Measurements from ENCODE around the gene BCO1.

BCO1 gene

DNA sequence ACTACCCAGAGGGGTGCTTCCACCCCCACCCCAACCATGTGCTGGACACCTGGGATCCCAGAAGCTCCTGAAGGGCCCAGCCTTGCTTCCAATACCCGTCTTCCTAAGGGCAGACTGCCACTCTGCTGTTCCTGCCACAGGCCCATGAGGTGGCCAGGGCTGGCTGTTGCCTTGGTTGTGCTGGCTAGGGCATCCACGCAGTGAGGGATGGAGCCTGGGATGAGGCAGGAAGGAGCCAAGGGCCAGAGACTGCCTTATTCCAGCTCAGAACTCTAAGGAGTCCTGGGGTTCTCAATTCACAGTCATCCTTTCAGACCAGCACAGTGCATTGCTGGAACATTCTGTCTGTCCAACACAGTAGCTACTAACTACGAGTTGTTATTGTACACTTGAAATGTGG, 37.8 kb downstream of the BCO1 start:
- Histone ChIP-seq H3K36me3 (ENCODE audit: insufficient read depth, insufficient read length, low read length) (no peaks in the 10 kb centered on the region), H3K9ac (ENCODE audit: insufficient read length, low read depth) (no peak overlapping the region), H3K4me1 (ENCODE audit: insufficient read depth, insufficient read length) (no peaks in the 10 kb centered on the region), H3K27me3 (ENCODE audit: insufficient read depth, insufficient read length) (no peaks in the 10 kb centered on the region), H3K9me3 (ENCODE audit: insufficient read depth, low read length) (no peaks in the 10 kb centered on the region), H3K4me3 (ENCODE audit: insufficient read length, low read depth) (no peak overlapping the region)
- DNase-seq (ENCODE audit: low read depth, low spot score): no peak
- no peak for TF ChIP-seq ZNF274 (IDR thresholded peaks at IDR 0.05; ENCODE audit: low read depth, low read length)
- no peak for TF ChIP-seq YY1 (IDR thresholded peaks at IDR 0.05; ENCODE audit: insufficient read depth, insufficient read length)
- no peak for TF ChIP-seq SUZ12 (IDR thresholded peaks at IDR 0.05; ENCODE audit: extremely low read depth, insufficient read depth, insufficient read length)

DNA sequence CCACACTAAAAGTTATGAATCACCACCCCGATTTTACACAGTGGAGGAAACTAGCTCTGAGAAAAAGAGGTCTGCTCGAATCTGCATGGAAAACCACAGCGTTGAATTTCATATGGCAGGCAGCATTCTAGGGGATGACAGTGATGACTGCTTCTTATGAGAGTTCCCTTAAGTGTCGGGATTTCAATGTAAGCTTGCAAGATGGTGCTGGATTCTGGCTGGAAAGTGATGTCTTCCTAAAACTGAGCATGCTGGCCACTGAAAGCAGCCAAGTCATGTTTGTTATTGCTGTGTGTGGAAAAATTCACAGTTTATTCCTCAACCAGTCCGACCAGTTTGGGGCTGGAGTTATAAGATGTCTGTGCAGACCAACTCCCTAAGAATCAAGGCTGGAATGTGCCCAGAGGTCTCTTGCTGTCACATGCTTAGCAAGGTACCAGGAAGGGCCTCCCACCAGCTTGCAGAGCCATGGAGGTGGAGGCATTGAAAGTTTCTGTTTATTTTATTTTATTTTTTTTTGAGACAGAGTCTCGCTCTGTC, 39.1 kb downstream of the BCO1 start:
- H3K9me3 ChIP-seq (ENCODE audit: insufficient read depth, low read length): no peaks in the 10 kb centered on the region
- H3K4me1 ChIP-seq (ENCODE audit: insufficient read depth, insufficient read length): no peaks in the 10 kb centered on the region
- no peaks in the 10 kb centered on the region for H3K36me3 ChIP-seq (ENCODE audit: insufficient read depth, insufficient read length, low read length)
- H3K27me3 ChIP-seq (ENCODE audit: insufficient read depth, insufficient read length): no peaks in the 10 kb centered on the region
- no peak for TF ChIP-seq ZNF274 (IDR thresholded peaks at IDR 0.05; ENCODE audit: low read depth, low read length)
- no peak for TF ChIP-seq YY1 (IDR thresholded peaks at IDR 0.05; ENCODE audit: insufficient read depth, insufficient read length)
- no peak for TF ChIP-seq SUZ12 (IDR thresholded peaks at IDR 0.05; ENCODE audit: extremely low read depth, insufficient read depth, insufficient read length)
- no peak overlapping the region for H3K9ac ChIP-seq (ENCODE audit: insufficient read length, low read depth)
- DNase-seq (ENCODE audit: low read depth, low spot score): no peak
- H3K4me3 ChIP-seq (ENCODE audit: insufficient read length, low read depth): no peak overlapping the region

DNA sequence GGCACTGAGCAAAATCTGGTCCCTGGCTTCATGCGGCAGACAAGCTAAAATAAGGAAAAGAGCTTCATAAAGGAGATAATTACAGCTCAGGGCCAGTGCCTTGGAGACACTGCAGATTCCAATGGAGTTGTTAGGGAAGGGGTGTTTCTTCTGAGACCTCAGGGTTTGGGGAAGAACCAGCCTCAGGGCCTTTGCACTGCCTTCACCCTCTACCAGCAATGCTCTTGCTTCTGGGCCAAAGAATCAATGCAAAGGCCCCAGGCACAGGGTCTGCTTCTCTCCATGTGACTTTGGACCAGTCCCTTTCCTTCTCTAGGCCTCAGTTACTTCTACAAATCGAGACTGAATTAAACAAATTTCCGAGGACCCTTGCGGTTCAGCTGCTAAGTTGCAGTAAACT, 40.0 kb downstream of the BCO1 start:
- Histone ChIP-seq H3K4me3 (ENCODE audit: insufficient read length, low read depth) (no peak overlapping the region), H3K36me3 (ENCODE audit: insufficient read depth, insufficient read length, low read length) (no peaks in the 10 kb centered on the region), H3K9ac (ENCODE audit: insufficient read length, low read depth) (no peak overlapping the region), H3K27me3 (ENCODE audit: insufficient read depth, insufficient read length) (no peaks in the 10 kb centered on the region), H3K4me1 (ENCODE audit: insufficient read depth, insufficient read length) (no peaks in the 10 kb centered on the region), H3K9me3 (ENCODE audit: insufficient read depth, low read length) (no peaks in the 10 kb centered on the region)
- TF ChIP-seq SUZ12 (IDR thresholded peaks at IDR 0.05; ENCODE audit: extremely low read depth, insufficient read depth, insufficient read length) (no peak), ZNF274 (IDR thresholded peaks at IDR 0.05; ENCODE audit: low read depth, low read length) (no peak), YY1 (IDR thresholded peaks at IDR 0.05; ENCODE audit: insufficient read depth, insufficient read length) (no peak)
- no peak for DNase-seq (ENCODE audit: low read depth, low spot score)

DNA sequence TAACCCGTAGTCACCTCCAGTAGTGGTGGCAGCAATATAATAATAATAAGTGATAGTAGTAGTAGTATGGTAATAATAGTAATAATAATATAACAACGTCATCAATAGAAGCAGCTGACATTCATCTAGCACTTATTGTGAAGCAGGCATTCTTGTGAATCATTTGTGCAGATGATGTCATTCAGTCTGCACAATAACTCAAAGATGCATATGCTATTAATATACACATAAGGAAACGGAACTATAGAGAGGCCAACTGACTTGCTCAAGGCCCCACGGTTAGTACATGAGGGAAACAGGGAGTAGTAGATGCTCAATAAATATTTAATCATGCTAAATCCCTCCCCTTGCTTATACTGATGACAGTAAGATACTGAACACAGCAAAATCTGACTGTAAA, 40.9 kb downstream of the BCO1 start:
- Histone ChIP-seq H3K9me3 (ENCODE audit: insufficient read depth, low read length) (no peaks in the 10 kb centered on the region), H3K36me3 (ENCODE audit: insufficient read depth, insufficient read length, low read length) (no peaks in the 10 kb centered on the region), H3K27me3 (ENCODE audit: insufficient read depth, insufficient read length) (no peaks in the 10 kb centered on the region), H3K4me1 (ENCODE audit: insufficient read depth, insufficient read length) (no peaks in the 10 kb centered on the region), H3K9ac (ENCODE audit: insufficient read length, low read depth) (no peak overlapping the region), H3K4me3 (ENCODE audit: insufficient read length, low read depth) (no peak overlapping the region)
- TF ChIP-seq ZNF274 (IDR thresholded peaks at IDR 0.05; ENCODE audit: low read depth, low read length) (no peak), YY1 (IDR thresholded peaks at IDR 0.05; ENCODE audit: insufficient read depth, insufficient read length) (no peak), SUZ12 (IDR thresholded peaks at IDR 0.05; ENCODE audit: extremely low read depth, insufficient read depth, insufficient read length) (no peak)
- DNase-seq (ENCODE audit: low read depth, low spot score): no peak

DNA sequence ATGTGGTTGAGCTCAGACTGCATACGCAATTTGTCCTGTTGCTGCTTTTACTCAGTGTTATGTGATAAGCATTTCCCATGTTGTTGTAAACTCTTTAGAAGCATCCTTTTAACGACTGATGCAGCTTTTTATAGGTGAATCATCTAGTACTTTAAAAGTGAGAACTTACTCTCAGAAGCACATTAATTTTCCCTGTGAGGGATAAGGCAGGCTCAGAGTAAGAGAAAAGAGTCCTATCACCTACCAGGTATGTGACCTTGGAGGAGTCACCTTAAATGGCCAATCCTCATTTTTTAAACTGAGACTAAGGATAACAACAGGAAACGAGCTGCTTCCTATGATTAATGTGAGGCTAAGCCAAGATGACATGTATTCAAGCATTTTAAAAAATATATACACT, 41.9 kb downstream of the BCO1 start:
- H3K27me3 ChIP-seq (ENCODE audit: insufficient read depth, insufficient read length): no peaks in the 10 kb centered on the region
- DNase-seq (ENCODE audit: low read depth, low spot score): no peak

DNA sequence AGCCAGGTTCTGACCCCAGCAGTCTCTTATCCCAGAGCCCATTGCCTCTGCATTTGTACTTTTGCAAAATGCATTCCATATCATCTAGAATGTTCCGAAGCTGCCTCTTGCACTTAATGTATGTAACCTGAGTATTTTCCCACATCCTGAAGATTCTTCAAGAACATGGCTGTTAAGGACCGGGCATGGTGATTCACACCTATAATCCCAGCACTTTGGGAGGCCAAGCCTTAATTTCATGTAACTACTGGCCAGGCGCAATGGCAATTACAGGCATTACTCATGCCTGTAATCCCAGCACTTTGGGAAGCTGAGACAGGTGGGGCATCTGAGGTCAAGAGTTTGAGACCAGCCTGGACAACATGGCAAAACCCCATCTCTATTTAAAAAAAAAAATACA, 44.6 kb downstream of the BCO1 start:
- Histone ChIP-seq H3K36me3 (ENCODE audit: insufficient read depth, insufficient read length, low read length) (no peaks in the 10 kb centered on the region), H3K4me1 (ENCODE audit: insufficient read depth, insufficient read length) (no peaks in the 10 kb centered on the region), H3K9me3 (ENCODE audit: insufficient read depth, low read length) (no peaks in the 10 kb centered on the region), H3K9ac (ENCODE audit: insufficient read length, low read depth) (no peak overlapping the region), H3K4me3 (ENCODE audit: insufficient read length, low read depth) (no peak overlapping the region), H3K27me3 (ENCODE audit: insufficient read depth, insufficient read length) (no peaks in the 10 kb centered on the region)
- TF ChIP-seq ZNF274 (IDR thresholded peaks at IDR 0.05; ENCODE audit: low read depth, low read length): no peak
- TF ChIP-seq YY1 (IDR thresholded peaks at IDR 0.05; ENCODE audit: insufficient read depth, insufficient read length): no peak
- TF ChIP-seq SUZ12 (IDR thresholded peaks at IDR 0.05; ENCODE audit: extremely low read depth, insufficient read depth, insufficient read length): no peak
- DNase-seq (ENCODE audit: low read depth, low spot score): no peak

More for the DNA sequence above, 41.9 kb downstream of the BCO1 start:
- Histone ChIP-seq H3K4me3 (ENCODE audit: insufficient read length, low read depth) (no peak overlapping the region), H3K9ac (ENCODE audit: insufficient read length, low read depth) (no peak overlapping the region), H3K9me3 (ENCODE audit: insufficient read depth, low read length) (no peaks in the 10 kb centered on the region), H3K36me3 (ENCODE audit: insufficient read depth, insufficient read length, low read length) (no peaks in the 10 kb centered on the region), H3K4me1 (ENCODE audit: insufficient read depth, insufficient read length) (no peaks in the 10 kb centered on the region)
- TF ChIP-seq ZNF274 (IDR thresholded peaks at IDR 0.05; ENCODE audit: low read depth, low read length): no peak
- TF ChIP-seq SUZ12 (IDR thresholded peaks at IDR 0.05; ENCODE audit: extremely low read depth, insufficient read depth, insufficient read length): no peak
- TF ChIP-seq YY1 (IDR thresholded peaks at IDR 0.05; ENCODE audit: insufficient read depth, insufficient read length): no peak

DNA sequence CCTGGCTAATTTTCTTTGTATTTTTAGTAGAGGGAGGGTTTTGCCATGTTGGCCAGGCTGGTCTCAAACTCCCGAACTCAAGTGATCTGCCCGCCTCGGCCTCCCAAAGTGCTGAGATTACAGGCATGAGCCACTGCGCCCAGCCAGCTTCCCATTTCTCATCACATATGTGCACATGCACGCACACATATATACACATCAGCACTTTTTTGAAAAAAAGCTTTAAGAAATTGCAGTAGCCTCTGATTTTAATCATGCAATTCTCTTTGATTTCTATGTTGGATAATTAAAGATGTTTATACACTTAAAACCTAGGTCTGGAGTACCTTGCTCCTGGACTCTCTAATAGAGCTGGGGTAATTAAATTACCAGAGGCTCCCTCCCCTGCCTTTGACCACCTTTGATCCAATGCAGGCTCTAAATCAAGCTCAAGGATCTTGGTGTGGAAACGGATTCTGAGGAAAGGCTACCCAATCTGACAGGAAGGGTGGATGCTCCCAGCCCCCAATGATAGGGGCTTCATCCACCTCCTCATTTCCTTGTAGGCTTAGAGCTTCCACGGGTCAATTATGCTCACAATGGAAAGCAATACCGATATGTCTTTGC, 46.6 kb downstream of the BCO1 start:
- no peaks in the 10 kb centered on the region for H3K27me3 ChIP-seq (ENCODE audit: insufficient read depth, insufficient read length)
- no peaks in the 10 kb centered on the region for H3K9me3 ChIP-seq (ENCODE audit: insufficient read depth, low read length)
- no peak for TF ChIP-seq ZNF274 (IDR thresholded peaks at IDR 0.05; ENCODE audit: low read depth, low read length)
- TF ChIP-seq YY1 (IDR thresholded peaks at IDR 0.05; ENCODE audit: insufficient read depth, insufficient read length): no peak
- TF ChIP-seq SUZ12 (IDR thresholded peaks at IDR 0.05; ENCODE audit: extremely low read depth, insufficient read depth, insufficient read length): no peak
- H3K36me3 ChIP-seq (ENCODE audit: insufficient read depth, insufficient read length, low read length): no peaks in the 10 kb centered on the region
- H3K4me1 ChIP-seq (ENCODE audit: insufficient read depth, insufficient read length): no peaks in the 10 kb centered on the region
- no peak for DNase-seq (ENCODE audit: low read depth, low spot score)
- no peak overlapping the region for H3K9ac ChIP-seq (ENCODE audit: insufficient read length, low read depth)
- H3K4me3 ChIP-seq (ENCODE audit: insufficient read length, low read depth): no peak overlapping the region

Measured in NT2/D1 (cell line).